GM20431 (cell line): ENCODE measurements around the gene MAFF.
"Not testable (repeated sequence)": the region's sequence is repeated elsewhere in the genome, so short reads cannot be mapped to it uniquely, and the experiment has no call there.

Experiments
- in situ Hi-C: fragments of 300-500 bp; cut with MseI, MboI; formaldehyde crosslinking; loops from one replicate; pipeline ENCODE4 v1.15.0; 2020; ENCODE audit warnings: low sequenced_read_pairs; ENCODE audit not compliant: unreplicated experiment

MAFF gene

DNA sequence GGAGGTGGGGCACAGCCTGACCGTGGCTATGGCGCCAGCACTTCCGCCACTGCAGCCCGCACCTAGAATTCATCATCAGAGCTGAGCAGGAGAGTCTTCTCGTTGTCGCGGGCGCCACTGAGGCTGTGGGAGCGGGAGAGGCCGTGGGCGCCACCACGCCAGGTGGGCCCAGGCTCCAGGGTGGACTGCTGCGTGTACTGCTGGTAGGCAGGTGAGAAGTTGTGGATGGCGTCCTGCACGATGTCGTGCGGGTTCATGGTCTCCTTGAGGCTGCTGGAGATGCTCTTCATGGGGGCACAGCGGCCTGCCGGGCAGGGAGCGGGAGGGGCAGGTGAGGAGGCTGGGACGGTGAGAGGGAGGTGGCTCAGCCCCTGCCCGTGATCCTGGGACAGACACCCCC lies 19.6 kb downstream of the MAFF start:
- in situ Hi-C loops = no loop called here

- in situ Hi-C loops = no loop called here
Observed at GRCh38 chr22:38221908-38222796, 20.4 kb downstream of the MAFF start.

- in situ Hi-C loops = no loop called here
Observed at GRCh38 chr22:38222797-38223119, 21.0 kb downstream of the MAFF start.

DNA sequence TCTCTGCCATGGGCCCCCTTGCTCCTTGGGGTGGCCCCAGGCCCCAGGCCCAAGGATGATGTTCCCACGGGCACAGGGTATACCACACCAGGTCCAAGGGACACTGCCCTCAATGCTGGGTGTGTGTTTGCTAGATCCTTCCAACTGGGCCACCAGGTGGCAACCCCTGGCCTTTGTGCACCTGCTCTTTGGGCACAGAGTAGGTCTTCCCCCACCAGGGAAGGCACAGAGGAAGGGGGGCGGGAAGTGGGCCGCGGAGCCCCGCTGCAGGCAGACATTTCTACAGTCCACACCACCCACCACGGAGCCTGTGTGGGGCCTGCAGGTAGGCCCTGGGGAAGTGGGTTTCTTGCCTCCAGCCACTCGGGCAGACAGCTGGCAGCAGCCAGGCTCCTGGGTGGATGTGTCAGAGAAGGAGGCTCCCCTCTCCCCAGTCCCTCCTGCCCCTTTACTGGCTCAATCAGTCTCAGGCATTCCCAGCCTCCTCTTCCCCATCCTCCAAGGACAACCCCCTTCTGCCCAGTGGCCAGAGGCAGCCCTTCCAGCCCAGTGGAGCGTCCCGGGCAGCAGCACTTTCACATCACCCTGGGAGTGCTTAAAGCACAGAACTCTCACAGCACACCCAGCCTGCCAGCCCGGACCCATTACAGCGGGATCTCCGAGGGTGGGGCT lies 21.6 kb downstream of the MAFF start:
- in situ Hi-C loops = no loop called here

GRCh38 chr22:38226853-38227649 lies 25.3 kb downstream of the MAFF start:
- in situ Hi-C loops = no loop called here

- in situ Hi-C loops = no loop called here
Observed at GRCh38 chr22:38228326-38228872, 26.6 kb downstream of the MAFF start.

- in situ Hi-C loops = no loop called here
Observed at GRCh38 chr22:38228873-38229740, 27.3 kb downstream of the MAFF start.

GRCh38 chr22:38230108-38230825 lies 28.5 kb downstream of the MAFF start:
- in situ Hi-C loops = no loop called here

GRCh38 chr22:38230916-38231315 lies 29.1 kb downstream of the MAFF start:
- in situ Hi-C loops = no loop called here

DNA sequence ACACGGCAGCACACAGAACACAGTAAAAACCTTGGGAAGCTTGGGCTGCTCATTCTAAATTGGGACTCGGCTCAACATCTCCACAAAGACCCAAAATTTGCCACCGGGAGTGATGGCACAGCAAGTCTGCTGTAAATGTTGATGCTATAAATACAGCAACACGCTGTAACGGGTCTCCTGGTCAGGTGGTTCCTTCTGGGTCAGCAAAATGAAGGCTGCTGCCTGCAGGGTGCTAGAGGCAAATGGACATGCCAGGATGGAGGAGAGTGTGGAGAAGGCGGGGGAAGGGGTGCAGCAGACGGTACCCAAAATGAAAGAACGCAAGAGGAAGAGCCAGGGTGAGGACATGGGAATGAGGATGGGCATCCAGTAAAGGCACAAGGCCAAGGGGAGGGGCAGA lies 30.4 kb downstream of the MAFF start:
- in situ Hi-C loops = no loop called here

- in situ Hi-C loops = no loop called here
Observed at GRCh38 chr22:38233427-38233826, 31.6 kb downstream of the MAFF start.

DNA sequence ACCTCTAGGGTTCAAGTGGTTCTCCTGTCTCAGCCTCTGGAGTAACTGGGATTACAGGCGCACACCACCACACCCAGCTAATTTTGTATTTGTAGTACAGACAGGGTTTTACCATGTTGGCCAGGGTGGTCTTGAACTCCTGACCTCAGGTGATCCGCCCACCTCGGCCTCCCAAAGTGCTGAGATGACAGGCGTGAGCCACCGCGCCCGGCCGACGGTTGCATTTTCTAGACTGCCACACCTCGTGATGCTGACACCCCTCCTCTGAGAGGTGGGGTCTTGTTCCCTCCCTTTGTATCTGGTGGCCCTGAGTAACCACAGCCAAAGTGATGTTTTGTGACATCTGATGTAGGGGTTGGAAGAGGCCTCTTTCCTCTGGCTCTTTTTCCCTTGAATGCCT lies 32.1 kb downstream of the MAFF start:
- in situ Hi-C loops = not testable (repeated sequence)

GRCh38 chr22:38235240-38235850 lies 33.6 kb downstream of the MAFF start:
- in situ Hi-C loops = no loop called here

DNA sequence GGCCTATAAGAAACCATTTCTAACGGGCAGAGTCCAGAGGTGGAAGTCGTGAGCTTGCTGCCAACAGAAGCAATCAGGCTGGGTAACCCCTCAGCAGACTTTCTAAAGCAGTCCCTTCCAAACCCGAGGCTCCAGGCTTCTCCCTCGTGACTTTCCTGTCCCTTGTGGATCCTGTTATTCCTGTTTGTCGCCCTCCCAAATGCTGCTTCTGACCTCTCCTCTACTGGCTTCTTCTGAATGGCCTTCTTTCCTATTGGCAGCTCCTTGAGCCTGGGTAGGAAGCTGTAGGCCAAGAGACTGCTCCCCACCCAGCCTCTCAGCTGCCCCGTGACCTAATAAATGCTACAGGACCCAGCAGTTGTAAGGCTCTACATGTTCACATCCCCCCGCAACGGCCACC lies 35.0 kb downstream of the MAFF start:
- in situ Hi-C loops = no loop called here

- in situ Hi-C loops = no loop called here
Observed at GRCh38 chr22:38238519-38239071, 36.8 kb downstream of the MAFF start.

DNA sequence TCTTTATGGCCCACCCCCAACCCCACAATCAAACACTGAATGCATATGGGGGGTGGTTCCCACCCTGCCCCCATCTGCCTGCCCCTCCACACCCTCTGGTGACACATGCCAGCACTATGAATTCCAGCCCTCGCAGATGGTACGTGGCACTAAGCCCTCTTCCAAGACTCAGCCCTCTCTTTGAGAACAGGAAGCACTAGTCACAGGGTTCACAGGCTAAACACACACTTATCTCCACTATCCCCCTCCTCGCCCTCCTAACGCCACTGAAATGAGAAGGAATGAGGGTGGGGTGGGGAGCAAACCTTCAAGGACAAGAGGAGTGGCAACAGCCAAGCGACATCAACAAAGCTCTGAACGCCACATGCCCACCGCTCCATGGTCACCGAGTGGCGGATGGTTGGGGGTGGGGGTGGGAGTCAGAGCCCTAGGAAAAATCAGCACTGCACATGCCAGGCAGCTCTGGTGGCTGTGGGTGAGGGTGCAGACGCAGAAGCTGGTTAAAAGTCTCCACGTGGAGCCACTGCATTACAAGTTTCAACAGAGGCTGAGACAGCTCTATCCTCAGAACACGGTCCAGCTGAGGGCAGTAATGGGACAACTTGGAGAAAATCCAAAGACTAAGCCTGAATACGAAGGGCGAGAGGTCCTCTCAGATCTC lies 37.4 kb downstream of the MAFF start:
- in situ Hi-C loops = no loop called here

GRCh38 chr22:38240734-38241252 lies 39.0 kb downstream of the MAFF start:
- in situ Hi-C loops = no loop called here
